Limb (tissue), 2 donors: ENCODE measurements around the gene ELOVL6.
"Not testable (repeated sequence)": the region's sequence is repeated elsewhere in the genome, so short reads cannot be mapped to it uniquely, and the experiment has no call there.

Experiments
- DNase-seq, 2 donors: peaks; one replicate each; pipeline ENCODE4 v3.0.0-alpha.2; 2016; ENCODE audit errors: extremely low spot score in 2 of 2

Gene ELOVL6

DNA sequence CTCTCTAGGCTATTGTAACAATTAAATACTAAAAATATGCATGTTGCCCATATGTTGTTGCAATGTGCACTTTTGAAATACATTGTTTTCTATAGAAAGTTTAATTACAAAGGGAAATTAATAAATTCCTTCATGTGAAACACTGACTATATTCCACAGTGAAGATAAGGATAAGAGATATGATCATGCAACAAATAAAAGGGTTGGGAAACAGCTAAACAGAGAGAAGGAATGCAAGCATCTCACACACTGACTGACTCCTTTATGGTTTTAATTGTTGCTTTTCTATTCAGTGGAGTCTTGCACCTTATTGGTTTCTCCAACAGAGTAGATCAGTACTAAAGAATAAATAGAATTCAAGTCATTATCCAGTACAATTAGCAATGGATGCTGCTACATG lies 37.8 kb downstream of the ELOVL6 start:
- no peak for DNase-seq

- no peak for DNase-seq
These were observed 38.9 kb downstream of the ELOVL6 start for GRCh38 chr4:110159541-110159940.

GRCh38 chr4:110157580-110157979 lies 40.8 kb downstream of the ELOVL6 start:
- no peak for DNase-seq

DNA sequence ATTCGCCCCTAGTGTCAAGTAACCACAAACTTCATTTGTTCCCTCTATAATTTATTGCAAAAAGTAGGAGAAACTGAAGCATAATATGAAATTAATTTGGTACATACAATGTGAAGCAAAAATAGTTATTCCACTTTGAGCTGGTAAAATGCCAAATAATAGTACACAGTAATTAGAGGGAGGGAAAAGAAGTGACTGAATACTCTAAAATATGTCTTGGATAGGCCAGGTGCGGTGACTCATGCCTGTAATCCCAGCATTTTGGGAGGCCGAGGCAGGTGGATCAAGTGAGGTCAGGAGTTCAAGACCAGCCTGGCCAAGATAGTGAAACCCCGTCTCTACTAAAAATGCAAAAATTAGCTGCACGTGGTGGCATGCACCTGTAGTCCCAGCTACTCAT lies 41.2 kb downstream of the ELOVL6 start:
- DNase-seq = not testable (repeated sequence)

- DNase-seq = no peak
These were observed 42.0 kb downstream of the ELOVL6 start for GRCh38 chr4:110156442-110156841.

GRCh38 chr4:110155654-110156053 lies 42.8 kb downstream of the ELOVL6 start:
- DNase-seq = no peak

DNA sequence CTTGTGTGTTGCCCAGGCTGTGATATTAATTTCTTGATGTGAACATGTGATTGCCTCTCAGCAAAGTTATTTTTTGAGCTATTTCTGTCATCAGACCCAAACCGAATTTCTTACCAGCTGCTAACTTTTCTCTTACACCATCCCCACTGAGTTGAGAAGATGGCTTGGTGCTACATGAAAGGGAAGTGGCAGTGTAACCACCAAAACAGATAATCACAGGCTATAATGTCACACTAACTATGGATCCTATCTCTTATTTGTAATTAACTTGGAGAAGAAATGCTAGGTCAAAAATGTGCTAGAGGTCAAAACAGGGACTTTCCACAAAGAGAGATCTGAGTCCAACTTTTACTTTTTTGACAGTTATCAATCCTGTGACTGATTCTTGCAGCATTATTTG lies 43.8 kb downstream of the ELOVL6 start:
- no peak for DNase-seq

DNA sequence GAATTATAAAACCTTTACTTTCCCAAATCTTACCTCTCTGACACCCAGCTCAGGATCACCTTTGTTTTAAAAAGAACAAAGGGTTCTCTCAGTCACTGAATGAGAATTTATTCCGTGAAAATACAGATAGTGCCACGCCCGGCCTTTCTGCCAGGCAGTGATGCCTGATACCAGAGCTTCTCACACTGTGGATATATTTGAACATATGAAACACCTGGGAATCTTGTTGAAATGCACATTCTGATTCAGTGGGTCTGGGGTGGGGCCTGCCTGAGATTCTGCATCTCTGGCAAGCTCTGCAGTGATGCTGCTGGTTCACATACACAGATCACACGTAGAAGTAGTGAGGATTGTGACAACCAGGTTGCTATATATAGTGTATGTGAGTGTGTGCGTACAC lies 46.0 kb downstream of the ELOVL6 start:
- DNase-seq = no peak

GRCh38 chr4:110149089-110149488 lies 49.3 kb downstream of the ELOVL6 start:
- DNase-seq = no peak

DNA sequence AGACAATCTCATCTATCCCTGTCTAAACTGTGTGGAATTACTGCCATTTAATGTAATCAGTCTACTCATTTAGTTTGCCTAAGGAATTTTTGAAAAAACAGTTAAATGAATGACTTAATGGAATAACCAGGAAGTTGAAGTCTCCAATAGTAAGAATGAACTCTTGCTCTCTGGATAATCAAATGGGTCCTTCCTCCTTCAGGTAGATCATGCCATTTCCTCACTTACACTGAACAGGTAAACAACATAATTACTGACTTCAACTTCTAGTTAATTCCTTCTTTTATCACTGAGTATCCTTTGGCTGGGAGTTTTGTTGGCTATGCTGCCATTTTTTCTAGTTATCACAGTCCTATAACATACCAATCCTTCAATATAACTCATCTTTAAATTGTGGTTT lies 56.0 kb downstream of the ELOVL6 start:
- DNase-seq = no peak

DNA sequence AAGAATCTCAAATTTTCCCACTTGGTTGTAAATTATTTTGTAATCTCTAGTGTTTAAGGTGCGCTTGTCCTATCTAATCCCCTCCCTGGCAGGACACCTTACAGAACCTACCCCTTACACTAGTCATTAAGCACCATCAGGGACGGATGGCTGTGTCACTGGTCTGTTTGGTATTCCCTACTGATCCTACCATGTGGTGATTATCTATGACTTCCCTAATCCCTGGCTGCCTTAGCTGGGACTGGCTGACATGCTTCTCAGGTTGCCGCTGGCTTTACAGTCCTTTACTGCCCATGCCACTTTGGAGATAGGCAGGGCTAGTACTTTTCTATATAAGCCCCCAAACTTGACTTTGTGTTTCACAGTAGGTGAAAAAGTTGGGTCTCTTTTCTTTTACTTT lies 58.6 kb downstream of the ELOVL6 start:
- no peak for DNase-seq

GRCh38 chr4:110139111-110139510 lies 59.3 kb downstream of the ELOVL6 start:
- peak in 1 of 2 donors; percentile 37 for DNase-seq

DNA sequence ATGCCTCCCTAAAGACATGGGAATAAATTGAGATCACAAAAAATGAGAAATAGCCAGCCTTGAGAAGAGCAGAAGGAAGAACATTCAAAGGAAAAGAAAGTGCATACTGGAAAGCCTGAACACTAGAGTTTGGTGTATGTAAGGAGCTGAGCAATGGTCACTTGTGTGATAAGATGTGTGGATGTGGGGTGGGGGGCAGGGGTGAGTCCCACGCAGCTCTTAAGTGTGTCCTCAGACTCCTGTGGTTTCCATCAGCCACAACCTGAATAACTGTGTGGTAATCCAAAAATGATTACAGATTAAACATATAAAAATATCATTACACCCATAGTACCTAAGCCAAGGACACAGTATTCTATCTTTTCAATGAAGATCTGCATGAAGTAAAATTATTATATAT lies 59.9 kb downstream of the ELOVL6 start:
- no peak for DNase-seq

- no peak for DNase-seq
These were observed 60.6 kb downstream of the ELOVL6 start for GRCh38 chr4:110137829-110138228.

GRCh38 chr4:110135523-110135922 lies 62.9 kb downstream of the ELOVL6 start:
- DNase-seq = no peak

DNA sequence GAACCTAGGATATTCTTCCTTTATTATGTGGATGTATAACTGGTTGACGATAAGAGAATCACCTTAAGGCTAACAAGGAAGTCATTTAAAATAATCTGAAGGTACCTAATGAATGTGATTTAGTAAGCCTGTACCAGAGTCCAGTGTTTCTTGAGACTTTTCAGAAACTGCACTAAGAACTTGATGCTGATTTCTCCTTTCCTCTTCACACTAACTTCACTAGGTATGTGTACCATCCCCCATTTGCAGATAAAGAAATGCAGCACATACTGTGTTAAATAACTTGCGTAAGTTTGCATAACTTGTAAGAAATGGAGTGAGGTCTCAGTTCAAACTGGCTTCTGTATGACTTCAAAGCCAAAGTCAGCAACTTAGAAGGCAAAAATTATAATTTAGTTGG lies 63.3 kb downstream of the ELOVL6 start:
- DNase-seq = no peak

DNA sequence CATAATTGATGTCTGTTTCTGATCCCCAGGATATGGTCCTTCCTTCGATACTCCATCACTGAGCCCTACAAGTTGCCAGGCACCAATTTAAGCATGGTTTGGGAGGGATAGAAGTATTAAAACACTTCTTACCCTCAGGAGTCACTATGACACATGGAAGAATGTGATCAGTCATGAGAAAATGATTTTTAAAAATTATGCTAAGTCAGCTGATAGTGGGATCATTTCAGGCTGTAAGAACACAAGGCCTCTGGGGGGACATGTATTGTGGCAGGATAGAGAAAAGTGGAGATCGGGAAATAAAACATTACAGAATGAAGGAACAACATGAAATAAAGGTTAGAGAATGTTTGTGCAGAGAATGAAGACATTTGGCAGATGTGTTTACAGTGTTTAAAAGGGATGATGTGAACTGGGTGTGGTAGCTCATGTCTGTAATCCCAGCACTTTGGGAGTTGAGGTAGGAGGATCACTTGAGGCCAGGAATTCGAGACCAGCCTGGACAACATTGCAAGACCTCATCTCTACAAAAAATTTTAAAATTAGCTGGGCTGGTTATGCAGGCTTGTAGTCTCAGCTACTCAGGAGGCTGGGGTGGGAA lies 64.0 kb downstream of the ELOVL6 start:
- no peak for DNase-seq

DNA sequence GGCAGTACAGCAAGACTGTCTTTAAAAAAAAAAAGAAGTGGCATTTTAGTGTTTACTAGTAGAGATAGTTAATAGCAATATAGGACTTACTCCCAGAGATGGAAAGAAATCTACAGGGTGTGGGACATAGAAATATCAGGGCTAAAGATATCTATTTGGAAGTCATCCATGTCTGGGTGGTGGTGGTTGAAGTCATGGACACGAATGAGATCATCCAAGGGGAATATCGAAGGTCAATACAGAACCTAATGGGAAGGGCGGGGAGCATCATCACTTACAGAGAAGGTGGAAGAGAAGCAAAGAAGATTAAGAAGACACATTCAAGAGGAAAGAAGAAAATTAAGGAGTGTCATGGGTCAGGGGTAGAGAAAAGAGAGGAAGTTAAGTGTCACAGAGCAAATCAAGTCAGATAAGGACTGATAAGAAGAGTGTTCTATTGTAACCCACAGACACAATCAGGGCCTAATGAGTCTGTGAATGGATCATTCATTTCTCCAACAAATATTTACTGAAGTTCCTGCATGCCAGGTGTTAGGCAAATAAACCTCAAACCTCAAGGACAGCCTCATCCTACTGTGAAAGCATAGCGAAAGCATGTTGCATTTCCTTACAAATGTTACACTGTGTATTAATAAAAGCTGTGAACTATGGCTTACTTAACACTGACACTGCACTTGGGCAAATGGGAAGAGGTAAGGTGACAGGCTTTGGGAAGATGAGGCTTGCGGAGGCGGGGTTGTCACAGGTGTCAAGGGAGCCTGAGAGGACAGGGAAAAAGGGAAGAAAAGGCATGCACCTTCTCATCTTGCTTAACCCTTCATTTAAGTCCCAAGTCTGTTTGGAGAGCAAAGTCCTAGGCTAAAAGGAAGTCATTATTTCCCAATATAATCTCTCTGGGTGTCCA lies 65.3 kb downstream of the ELOVL6 start:
- DNase-seq = no peak

DNA sequence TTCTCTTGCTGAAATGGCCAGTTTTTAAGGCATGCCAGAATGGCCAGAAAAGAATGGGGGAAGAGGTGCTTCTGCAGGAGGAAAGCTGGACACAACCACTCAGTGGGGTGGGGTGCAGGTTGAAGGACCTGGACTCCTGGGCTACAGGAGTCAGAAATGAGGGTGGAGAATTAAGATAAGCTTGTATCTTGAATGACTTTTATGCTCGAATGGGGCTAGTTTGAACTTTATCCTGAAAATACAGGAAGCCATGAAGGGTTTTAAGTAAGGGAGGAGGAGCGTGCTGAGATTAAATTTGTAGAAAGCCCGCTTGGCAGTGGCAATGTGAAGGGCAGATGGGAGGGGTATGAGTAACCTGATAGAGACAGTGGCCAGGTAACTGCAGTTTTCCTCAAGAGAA lies 66.5 kb downstream of the ELOVL6 start:
- DNase-seq = no peak

GRCh38 chr4:110130576-110131358 lies 67.6 kb downstream of the ELOVL6 start:
- DNase-seq = no peak

DNA sequence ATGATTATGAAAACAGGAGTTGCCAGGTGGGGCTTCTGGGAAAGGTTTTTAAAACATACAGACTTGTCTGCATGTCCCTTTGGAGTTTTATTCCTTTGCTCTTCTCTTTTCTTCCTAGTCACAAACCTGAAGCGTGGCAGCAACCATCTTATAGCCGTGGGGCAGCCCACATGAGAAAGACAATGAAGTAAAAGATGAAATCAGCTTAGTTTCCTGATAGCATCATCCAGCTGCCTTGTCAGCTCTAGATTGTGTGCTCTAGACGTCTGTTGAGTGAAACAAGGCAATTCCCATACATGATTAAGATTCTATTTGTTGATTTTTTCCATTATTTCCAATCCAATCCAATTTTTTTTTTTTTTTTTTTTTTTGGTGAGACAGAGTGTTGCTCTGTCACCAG lies 68.9 kb downstream of the ELOVL6 start:
- DNase-seq = no peak

DNA sequence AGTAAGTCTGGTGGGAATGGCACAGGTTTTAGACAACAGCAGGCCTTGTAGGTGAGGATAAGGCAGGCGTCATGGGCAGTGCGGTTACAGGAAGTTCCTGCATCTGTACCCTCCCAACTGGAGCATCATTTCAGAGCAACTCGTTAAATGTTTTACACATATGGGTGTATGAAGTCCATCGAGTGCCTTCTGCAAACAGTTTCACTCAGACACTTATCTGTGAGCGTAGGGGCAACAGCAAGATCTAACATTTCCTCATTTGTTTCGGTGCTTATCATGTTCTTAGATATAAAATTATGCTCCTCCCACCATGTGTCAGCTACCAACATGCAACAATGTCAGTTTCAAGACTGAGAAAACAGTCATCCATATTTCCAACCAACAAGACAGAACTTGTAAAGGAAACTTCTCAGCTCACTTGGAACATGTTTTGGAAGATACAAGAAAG lies 69.9 kb downstream of the ELOVL6 start:
- DNase-seq = no peak
